Mesendoderm (in vitro differentiated cells): ENCODE data around the gene FAM53B.

Source experiments
- DNase-seq: peaks from one replicate; pipeline ENCODE4 v3.0.0; 2013
- H2AK5ac ChIP-seq: 2 replicates; pipeline ENCODE4 v1.6.1; 2013; ENCODE audit warnings: low read length, inconsistent platforms
- H2BK120ac ChIP-seq: 2 replicates; pipeline ENCODE4 v1.6.1; 2013; ENCODE audit warnings: low read depth, mild to moderate bottlenecking, low read length, moderate library complexity, mixed read lengths
- H2BK15ac ChIP-seq: replicated peaks from 2 replicates; pipeline ENCODE4 v1.6.1; 2013; ENCODE audit warnings: low read depth, mild to moderate bottlenecking, moderate library complexity
- H2BK5ac ChIP-seq: 2 replicates; pipeline ENCODE4 v1.6.1; 2013; ENCODE audit warnings: low read length, inconsistent platforms
- H3K18ac ChIP-seq: 2 replicates; pipeline ENCODE4 v1.6.1; 2013; ENCODE audit warnings: mild to moderate bottlenecking, low read length, mixed read lengths
- H3K23ac ChIP-seq: one replicate; pipeline ENCODE4 v1.6.1; 2013; ENCODE audit warnings: low read length
- H3K27ac ChIP-seq: 2 replicates; pipeline ENCODE4 v1.5.1; 2013; ENCODE audit warnings: low read depth, mild to moderate bottlenecking, inconsistent platforms, low read length, moderate library complexity
- H3K27me3 ChIP-seq: 2 replicates; pipeline ENCODE4 v1.6.1; 2013; ENCODE audit warnings: low read length, control low read depth, mild to moderate bottlenecking, inconsistent platforms; ENCODE audit not compliant: insufficient read depth, poor library complexity
- H3K36me3 ChIP-seq: 2 replicates; pipeline ENCODE4 v1.6.1; 2013; ENCODE audit warnings: low read length, inconsistent platforms; ENCODE audit not compliant: control insufficient read depth, insufficient read depth
- H3K4ac ChIP-seq: one replicate; pipeline ENCODE4 v1.6.1; 2013; ENCODE audit warnings: low read depth, mild to moderate bottlenecking, low read length, moderate library complexity
- H3K4me1 ChIP-seq: 2 replicates; pipeline ENCODE4 v1.6.1; 2013; ENCODE audit warnings: low read depth, low read length, inconsistent platforms; ENCODE audit not compliant: control insufficient read depth
- H3K4me2 ChIP-seq: 2 replicates; pipeline ENCODE4 v1.6.1; 2013; ENCODE audit warnings: low read length
- H3K4me3 ChIP-seq: 2 replicates; pipeline ENCODE4 v1.5.1; 2013; ENCODE audit warnings: mild to moderate bottlenecking, low read length
- H3K56ac ChIP-seq: one replicate; pipeline ENCODE4 v1.6.1; 2013; ENCODE audit warnings: low read length
- H3K79me1 ChIP-seq: 2 replicates; pipeline ENCODE4 v1.6.1; 2013; ENCODE audit warnings: low read length, inconsistent platforms
- H3K79me2 ChIP-seq: 2 replicates; pipeline ENCODE4 v1.6.1; 2013; ENCODE audit warnings: mild to moderate bottlenecking, low read length; ENCODE audit not compliant: control insufficient read depth, insufficient read depth
- H3K9ac ChIP-seq: 2 replicates; pipeline ENCODE4 v1.6.1; 2013; ENCODE audit warnings: low read length, inconsistent platforms
- H4K5ac ChIP-seq: one replicate; pipeline ENCODE4 v1.6.1; 2013; ENCODE audit warnings: low read length
- H4K8ac ChIP-seq: one replicate; pipeline ENCODE4 v1.6.1; 2013; ENCODE audit warnings: low read depth, mild to moderate bottlenecking, control low read depth, low read length, moderate library complexity
- WGBS: extraction: QIAGEN DNeasy Blood & Tissue Kit; methylation state at CpG from one replicate; pipeline ENCODE4 v1.1.7; 2013; ENCODE audit warnings: low lambda C conversion rate, missing lambda C conversion rate; ENCODE audit not compliant: insufficient coverage; ENCODE audit errors: extremely low coverage; 5-methylcytosine and 5-hydroxymethylcytosine counted together

FAM53B gene

DNA sequence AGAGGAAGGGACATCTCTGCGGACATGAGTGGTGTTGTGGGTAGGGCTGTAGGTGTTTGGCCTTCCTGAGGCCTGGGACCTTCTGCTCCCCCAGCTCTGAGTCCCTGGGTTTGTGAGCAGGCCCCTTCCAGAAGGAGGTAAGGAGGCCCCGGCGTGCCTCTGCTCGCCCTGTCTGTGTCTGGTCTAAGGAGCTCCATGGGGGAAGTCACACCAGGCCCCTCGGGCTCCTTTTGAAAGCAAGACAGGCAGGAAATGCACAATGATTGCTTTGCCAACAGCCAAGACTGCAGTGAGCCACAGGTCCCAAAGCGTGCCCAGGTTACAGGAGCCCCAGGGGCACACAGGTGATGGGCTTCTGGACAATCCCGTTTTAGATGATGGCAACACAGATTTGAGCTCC is 89.5 kb downstream of the FAM53B start:
- H3K4me3 ChIP-seq, result no peak overlapping the region
- DNase-seq, result no peak
- no peak overlapping the region for H3K18ac ChIP-seq
- H2BK120ac ChIP-seq, result no peak overlapping the region
- H2AK5ac ChIP-seq, result no peak overlapping the region
- H4K8ac ChIP-seq, result no peak overlapping the region
- no peak overlapping the region for H4K5ac ChIP-seq
- no peak overlapping the region for H3K56ac ChIP-seq
- peaks cover 3% of the 10 kb centered on the region for H3K79me1 ChIP-seq
- WGBS, result no CpG with 5 or more reads among the region's 7 CpGs
- no peak overlapping the region for H3K23ac ChIP-seq
- no peak overlapping the region for H2BK5ac ChIP-seq
- H3K27ac ChIP-seq, result no peak overlapping the region
- H3K4me2 ChIP-seq, result no peak overlapping the region
- H2BK15ac ChIP-seq, result no peak overlapping the region
- H3K9ac ChIP-seq, result no peak overlapping the region
- no peaks in the 10 kb centered on the region for H3K36me3 ChIP-seq
- no peaks in the 10 kb centered on the region for H3K79me2 ChIP-seq
- H3K4ac ChIP-seq, result no peak overlapping the region
- peaks cover 5% of the 10 kb centered on the region for H3K4me1 ChIP-seq
- no peaks in the 10 kb centered on the region for H3K27me3 ChIP-seq

DNA sequence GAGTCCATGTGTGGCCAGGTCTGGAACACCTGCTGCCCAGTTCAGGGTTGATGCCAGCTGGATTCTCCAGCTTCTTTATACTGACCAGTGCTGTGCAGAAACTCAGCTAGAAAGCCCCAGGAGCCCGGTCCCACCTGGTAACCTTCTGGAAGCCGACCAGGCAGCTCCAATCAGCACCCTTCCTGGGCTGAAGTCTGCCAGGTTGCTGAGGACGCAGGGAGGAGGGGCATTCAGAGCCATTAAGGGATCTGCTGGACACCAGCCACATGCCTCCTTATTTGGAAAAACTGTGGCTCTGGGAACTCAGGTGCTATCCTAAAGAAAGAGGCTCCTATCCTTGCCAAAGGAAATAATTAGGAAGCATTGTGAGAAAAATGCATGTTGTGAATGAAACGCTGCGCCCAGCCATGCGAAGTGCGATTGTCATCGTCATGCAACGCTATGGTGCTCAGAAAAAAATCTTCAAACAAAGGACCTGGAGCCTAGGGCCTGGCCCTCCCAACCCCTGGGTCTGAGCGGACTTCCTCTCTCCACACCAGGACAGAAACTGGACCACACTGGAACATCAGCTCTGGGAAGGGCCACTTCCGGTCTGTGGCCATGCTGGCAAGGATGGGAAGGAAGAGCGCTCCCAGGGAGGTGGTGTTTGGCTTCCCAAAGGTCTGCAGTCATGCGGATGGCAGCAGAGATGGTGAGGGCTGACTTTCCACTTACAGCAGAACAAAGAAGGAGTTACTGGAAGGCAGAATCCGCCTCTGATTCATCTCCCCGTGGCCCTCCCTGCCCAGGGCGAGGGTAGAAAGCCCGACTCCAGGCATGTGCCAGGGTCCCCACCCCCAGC is 90.1 kb downstream of the FAM53B start:
- no peak overlapping the region for H3K27ac ChIP-seq
- H3K18ac ChIP-seq, result no peak overlapping the region
- no CpG with 5 or more reads among the region's 17 CpGs for WGBS
- H3K56ac ChIP-seq, result no peak overlapping the region
- H3K4me2 ChIP-seq, result no peak overlapping the region
- no peak overlapping the region for H2BK15ac ChIP-seq
- no peak overlapping the region for H3K4me3 ChIP-seq
- H2BK5ac ChIP-seq, result no peak overlapping the region
- H3K23ac ChIP-seq, result no peak overlapping the region
- no peaks in the 10 kb centered on the region for H3K36me3 ChIP-seq
- H3K27me3 ChIP-seq, result no peaks in the 10 kb centered on the region
- H4K8ac ChIP-seq, result no peak overlapping the region
- no peak overlapping the region for H3K4ac ChIP-seq
- peaks cover 3% of the 10 kb centered on the region for H3K79me1 ChIP-seq
- no peak overlapping the region for H3K9ac ChIP-seq
- H2BK120ac ChIP-seq, result no peak overlapping the region
- H2AK5ac ChIP-seq, result no peak overlapping the region
- DNase-seq, result no peak
- H4K5ac ChIP-seq, result no peak overlapping the region
- H3K4me1 ChIP-seq, result peaks cover 5% of the 10 kb centered on the region
- no peaks in the 10 kb centered on the region for H3K79me2 ChIP-seq

DNA sequence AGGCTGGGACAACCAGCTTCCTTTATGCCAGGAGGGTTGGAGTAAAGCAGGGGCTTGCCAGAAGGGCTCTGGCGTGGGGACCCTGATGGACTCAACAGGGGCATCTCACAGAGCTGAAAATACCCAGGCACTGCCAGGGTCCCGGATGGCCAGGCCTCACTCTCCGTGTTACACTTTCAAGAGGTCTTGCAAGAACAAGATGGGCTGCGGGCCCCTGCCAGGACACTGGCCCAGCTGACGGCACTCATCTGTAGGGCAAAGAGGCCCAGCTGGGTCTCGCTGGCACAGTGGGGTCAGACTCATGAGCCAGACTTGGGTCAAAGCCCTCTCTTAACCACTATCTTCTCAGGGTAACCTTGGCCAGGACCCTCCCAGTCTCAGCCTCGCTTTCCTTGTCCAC is 90.9 kb downstream of the FAM53B start:
- whole genome bisulfite sequencing, result no CpG with 5 or more reads among the region's 7 CpGs
- DNase-seq, result no peak
- no peak overlapping the region for H3K56ac ChIP-seq
- no peak overlapping the region for H2AK5ac ChIP-seq
- H2BK5ac ChIP-seq, result no peak overlapping the region
- H2BK120ac ChIP-seq, result no peak overlapping the region
- no peak overlapping the region for H4K5ac ChIP-seq
- no peak overlapping the region for H3K4ac ChIP-seq
- H3K23ac ChIP-seq, result no peak overlapping the region
- H3K79me2 ChIP-seq, result no peaks in the 10 kb centered on the region
- H2BK15ac ChIP-seq, result no peak overlapping the region
- no peak overlapping the region for H3K9ac ChIP-seq
- H3K27me3 ChIP-seq, result no peaks in the 10 kb centered on the region
- no peak overlapping the region for H4K8ac ChIP-seq
- no peaks in the 10 kb centered on the region for H3K36me3 ChIP-seq
- H3K79me1 ChIP-seq, result peaks cover 3% of the 10 kb centered on the region
- no peak overlapping the region for H3K18ac ChIP-seq
- H3K4me1 ChIP-seq, result peaks cover 5% of the 10 kb centered on the region
- no peak overlapping the region for H3K27ac ChIP-seq
- no peak overlapping the region for H3K4me3 ChIP-seq
- H3K4me2 ChIP-seq, result no peak overlapping the region

DNA sequence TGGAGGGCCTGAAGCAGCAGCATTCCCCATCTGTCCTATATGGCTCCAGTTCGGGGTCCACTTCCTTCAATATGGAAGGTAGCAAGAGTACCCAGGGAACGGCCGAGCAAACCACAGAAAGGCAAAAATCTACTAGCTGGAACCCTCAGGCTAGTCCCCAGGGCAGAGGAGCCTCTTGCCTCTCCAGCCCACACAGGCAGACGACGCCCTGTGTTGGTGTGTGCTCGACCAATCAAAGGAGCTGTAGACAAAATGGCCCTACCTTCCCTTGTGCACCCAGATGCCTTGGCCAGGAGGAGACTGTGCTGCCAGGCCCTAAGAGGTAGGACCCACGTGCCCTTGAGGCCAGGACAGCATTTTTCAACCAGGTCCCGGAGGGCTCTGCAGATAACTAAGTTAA is 91.5 kb downstream of the FAM53B start:
- Histone ChIP-seq H3K9ac (no peak overlapping the region), H3K56ac (no peak overlapping the region), H3K27ac (no peak overlapping the region), H3K4me1 (peaks cover 8% of the 10 kb centered on the region), H4K8ac (no peak overlapping the region), H3K18ac (no peak overlapping the region), H3K4me3 (no peak overlapping the region), H2BK120ac (no peak overlapping the region), H3K23ac (no peak overlapping the region), H2BK5ac (no peak overlapping the region), H2BK15ac (no peak overlapping the region), H3K79me2 (no peaks in the 10 kb centered on the region), H3K36me3 (no peaks in the 10 kb centered on the region), H3K27me3 (no peaks in the 10 kb centered on the region), H3K79me1 (peaks cover 3% of the 10 kb centered on the region), H2AK5ac (no peak overlapping the region), H3K4ac (no peak overlapping the region), H4K5ac (no peak overlapping the region), H3K4me2 (no peak overlapping the region)
- DNase-seq, result no peak
- no CpG with 5 or more reads among the region's 8 CpGs for WGBS

DNA sequence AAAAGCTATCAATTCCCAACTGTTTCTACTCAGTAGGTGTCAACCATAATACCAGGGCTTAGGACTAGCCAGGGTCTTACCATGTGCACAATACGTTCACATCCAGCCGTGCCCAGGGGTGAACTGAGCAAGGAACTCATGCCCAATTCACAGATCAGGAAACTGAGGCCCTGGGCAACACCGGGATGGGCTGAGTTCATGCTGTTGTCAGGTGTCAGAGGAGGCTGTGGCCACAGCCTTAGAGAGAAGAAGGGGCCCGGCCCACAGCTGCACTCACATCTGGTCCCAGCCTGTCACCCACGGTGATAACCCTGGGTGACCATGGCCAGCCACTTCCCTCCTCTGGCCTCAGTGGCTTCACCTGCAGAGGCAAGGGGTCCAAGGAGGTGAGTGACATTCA is 92.0 kb downstream of the FAM53B start:
- DNase-seq, result no peak
- H3K23ac ChIP-seq, result no peak overlapping the region

More for the DNA sequence above, 92.0 kb downstream of the FAM53B start:
- Histone ChIP-seq H3K9ac (no peak overlapping the region), H3K27me3 (no peaks in the 10 kb centered on the region), H2AK5ac (no peak overlapping the region), H3K4me2 (no peak overlapping the region), H3K4me1 (peaks cover 8% of the 10 kb centered on the region), H2BK120ac (no peak overlapping the region), H2BK5ac (no peak overlapping the region), H3K27ac (no peak overlapping the region), H4K8ac (no peak overlapping the region), H3K56ac (no peak overlapping the region), H2BK15ac (no peak overlapping the region), H3K4ac (no peak overlapping the region), H3K4me3 (no peak overlapping the region), H3K18ac (no peak overlapping the region), H3K36me3 (no peaks in the 10 kb centered on the region), H4K5ac (no peak overlapping the region), H3K79me1 (peaks cover 3% of the 10 kb centered on the region), H3K79me2 (no peaks in the 10 kb centered on the region)
- no CpG with 5 or more reads among the region's 5 CpGs for WGBS
